Spinal cord (tissue), 10 donors: ENCODE data around the gene CD48. TPM values are rescaled to one million over a fixed set of nuclear protein-coding genes. Genes with fewer than 3 reads are reported as not detected.

Source experiments
- DNase-seq, 6 donors: peaks; one replicate each; pipeline versions ENCODE4 v3.0.0 to v3.0.0-alpha.2; 2013 to 2015; ENCODE audit warnings: low spot score in 6 of 6, low read depth in 4 of 6
- H3K27ac ChIP-seq: one replicate; pipeline ENCODE4 v1.5.1; 2013; ENCODE audit warnings: low read depth, low read length, control low read depth
- H3K27me3 ChIP-seq: one replicate; pipeline ENCODE4 v1.6.1; 2013; ENCODE audit warnings: low read length; ENCODE audit not compliant: control insufficient read depth, insufficient read depth
- H3K36me3 ChIP-seq: one replicate; pipeline ENCODE4 v1.6.1; 2013; ENCODE audit warnings: low read length; ENCODE audit not compliant: control insufficient read depth, insufficient read depth
- H3K4me1 ChIP-seq: one replicate; pipeline ENCODE4 v1.6.1; 2013; ENCODE audit warnings: low read length; ENCODE audit not compliant: control insufficient read depth, insufficient read depth
- H3K4me3 ChIP-seq: one replicate; pipeline ENCODE4 v1.5.1; 2013; ENCODE audit warnings: low read depth, low read length, control low read depth
- H3K9me3 ChIP-seq: one replicate; pipeline ENCODE4 v1.6.1; 2013; ENCODE audit warnings: low read length; ENCODE audit not compliant: control insufficient read depth, insufficient read depth
- WGBS: methylation state at CpG from one replicate; pipeline ENCODE4 v1.1.5; 2013; ENCODE audit warnings: missing lambda C conversion rate; ENCODE audit not compliant: insufficient coverage; 5-methylcytosine and 5-hydroxymethylcytosine counted together
- long read RNA-seq, 4 donors: transcript quantifications; one replicate each; lab custom pipeline, GENCODE V29; 2026
- polyA plus RNA-seq, 2 donors: library from polyadenylated mRNA; unstranded; fragments of 120-200 nt; gene quantifications; one replicate each; pipeline ENCODE4 v1.2.1, GENCODE V29; 2013; ENCODE audit not compliant: insufficient read length in 2 of 2
- total RNA-seq, 2 donors: library from RNA; depleted of rRNA in 1 of 2; stranded (reverse); fragments of 120-200 nt in 1 of 2; fragments of >200 nt in 1 of 2; gene quantifications; one replicate each; pipeline versions ENCODE4 v1.2.3 to v1.2.4, GENCODE V29; 2013 to 2014
- donor health status: healthy.

Gene CD48, protein sequence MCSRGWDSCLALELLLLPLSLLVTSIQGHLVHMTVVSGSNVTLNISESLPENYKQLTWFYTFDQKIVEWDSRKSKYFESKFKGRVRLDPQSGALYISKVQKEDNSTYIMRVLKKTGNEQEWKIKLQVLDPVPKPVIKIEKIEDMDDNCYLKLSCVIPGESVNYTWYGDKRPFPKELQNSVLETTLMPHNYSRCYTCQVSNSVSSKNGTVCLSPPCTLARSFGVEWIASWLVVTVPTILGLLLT
- 1 to 10 TPM; 1.1 to 9.4 TPM for total RNA-seq
- polyA plus RNA-seq = under 1 TPM in 1 of 2 donors, not detected in 1; 0.62 TPM
- long read RNA-seq, donor 1 = 0 reads
- long read RNA-seq, donor 2, partial matches to known transcripts = 0 of 1 reads
- long read RNA-seq, donor 2, other reads (novel, unspliced or antisense) = 0 of 1 reads
- long read RNA-seq, donor 3 = 0 reads
- long read RNA-seq, donor 4, transcript CD48-201 (2 exons, 1,793 nt) = minor isoform, 10 of 27 reads
- long read RNA-seq, donor 4, transcript CD48-202 (4 exons, 1,126 nt) = major isoform, 14 of 27 reads
- long read RNA-seq, donor 4, partial matches to known transcripts = 0 of 27 reads
- long read RNA-seq, donor 4, other reads (novel, unspliced or antisense) = 0 of 27 reads

DNA sequence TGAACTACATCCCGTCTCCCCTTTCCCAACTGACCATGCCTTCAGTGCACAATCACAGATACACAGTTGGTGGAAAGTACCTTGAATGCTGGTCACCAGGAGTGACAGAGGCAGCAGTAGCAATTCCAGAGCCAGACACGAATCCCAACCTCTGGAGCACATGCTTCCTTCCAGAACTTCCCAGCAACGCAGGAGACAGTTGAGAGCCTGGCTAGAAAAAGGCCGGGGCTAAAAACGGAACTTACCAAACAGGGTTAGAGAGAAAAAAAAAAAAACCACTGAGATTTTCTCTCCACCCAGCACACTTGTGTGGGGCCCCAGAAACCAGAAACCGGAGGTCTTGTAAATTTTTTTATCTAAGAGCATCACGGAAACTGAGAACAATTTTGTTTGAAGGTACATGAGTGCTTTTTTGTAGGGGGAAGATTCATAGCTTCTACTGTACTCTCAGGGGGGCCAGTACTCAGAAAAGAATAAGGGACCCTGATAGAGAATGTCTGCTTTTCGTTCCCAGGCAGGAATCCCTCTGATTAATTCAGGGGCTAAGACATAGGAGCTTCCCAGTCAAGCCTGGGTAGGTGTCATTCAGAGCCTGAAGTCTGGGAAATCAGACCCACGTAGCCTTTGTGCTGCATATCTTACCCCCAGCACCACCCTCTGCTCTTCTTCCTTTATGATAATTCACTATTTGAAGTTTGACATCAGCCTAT is at the start of gene CD48:
TSS of gene CD48 (minus strand) at position 221 of the 710 bp plus-strand sequence. CDS start at position 162, 59 bp downstream.
- Histone ChIP-seq H3K4me3 (no peak within 1 kb of the TSS), H3K9me3 (no peaks in the 10 kb centered on the region), H3K27me3 (no peaks in the 10 kb centered on the region), H3K36me3 (no peaks in the 10 kb centered on the region), H3K27ac (no peak within 1 kb of the TSS), H3K4me1 (no peaks in the 10 kb centered on the region)
- WGBS = 62% methylated on average over 5 of the region's 9 CpGs
- DNase-seq = no peak

DNA sequence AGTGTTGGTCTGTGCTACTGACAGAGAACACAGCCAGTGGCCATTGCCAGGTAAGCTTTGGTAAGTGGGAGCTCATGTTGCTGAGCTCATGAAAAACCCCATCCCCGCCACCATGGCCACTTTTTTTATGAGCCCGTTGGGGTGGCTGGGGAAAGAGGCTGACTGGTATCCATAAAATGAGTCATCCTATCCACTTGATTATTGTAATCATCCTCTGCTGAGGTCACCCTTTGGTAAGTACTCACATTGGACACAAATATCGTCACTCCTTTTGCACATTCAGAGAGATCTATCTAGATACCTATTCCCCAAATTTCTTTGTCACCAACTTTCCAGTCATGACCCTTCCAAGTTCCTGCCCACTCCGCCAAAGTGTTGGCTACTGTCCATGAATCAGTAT is 49.4 kb upstream of the CD48 start:
- Histone ChIP-seq H3K4me3 (no peak overlapping the region), H3K27me3 (no peaks in the 10 kb centered on the region), H3K27ac (no peak overlapping the region), H3K36me3 (no peaks in the 10 kb centered on the region), H3K9me3 (no peaks in the 10 kb centered on the region), H3K4me1 (no peaks in the 10 kb centered on the region)
- WGBS = 93% methylated on average over 2 of the region's 4 CpGs
- no peak for DNase-seq

DNA sequence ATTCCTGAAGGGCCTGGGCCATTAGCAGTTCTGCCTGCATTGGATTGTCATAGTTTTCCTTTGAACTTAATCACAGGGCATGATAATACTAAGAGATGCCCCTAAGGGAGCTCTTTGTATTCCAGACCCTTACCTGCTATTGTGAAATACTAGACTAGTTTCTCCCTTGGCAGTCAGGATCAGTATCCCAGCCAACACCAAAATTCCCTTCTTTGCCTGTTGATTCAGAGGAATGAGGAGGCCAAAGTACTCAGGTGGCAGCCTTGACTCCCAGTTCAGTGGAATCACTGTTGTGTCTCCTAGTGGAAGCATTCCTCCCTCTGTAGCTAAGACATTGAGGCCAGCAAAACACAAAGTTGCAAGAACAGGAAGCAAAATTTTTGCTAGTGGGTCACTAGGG is 48.1 kb upstream of the CD48 start:
- Histone ChIP-seq H3K27me3 (no peaks in the 10 kb centered on the region), H3K9me3 (no peaks in the 10 kb centered on the region), H3K27ac (no peak overlapping the region)

DNA sequence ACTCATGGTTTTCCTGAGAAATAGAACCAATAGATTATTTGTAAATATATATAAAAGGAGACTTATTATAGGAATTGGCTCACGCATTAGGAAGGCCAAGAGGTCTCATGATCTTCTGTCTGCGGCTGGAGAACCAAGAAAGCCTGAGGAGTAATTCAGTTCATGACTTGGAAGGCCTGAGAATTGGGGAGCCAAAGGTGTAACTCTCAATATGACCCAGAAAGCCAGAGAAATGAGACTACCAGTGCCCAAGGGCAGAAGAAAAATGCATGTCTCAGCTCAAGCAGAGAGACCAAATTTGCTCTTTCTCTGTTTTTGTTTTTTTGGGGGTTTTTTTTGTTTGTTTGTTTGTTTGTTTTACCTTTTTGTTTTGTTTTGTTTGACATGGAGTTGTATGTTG is 46.9 kb upstream of the CD48 start:
- Histone ChIP-seq H3K36me3 (no peaks in the 10 kb centered on the region), H3K27me3 (no peaks in the 10 kb centered on the region), H3K4me1 (no peaks in the 10 kb centered on the region), H3K9me3 (no peaks in the 10 kb centered on the region), H3K4me3 (no peak overlapping the region), H3K27ac (no peak overlapping the region)
- no peak for DNase-seq
- 100% methylated on average over 2 of the region's 2 CpGs for WGBS

More for the DNA sequence above, 48.1 kb upstream of the CD48 start:
- Histone ChIP-seq H3K36me3 (no peaks in the 10 kb centered on the region), H3K4me1 (no peaks in the 10 kb centered on the region), H3K4me3 (no peak overlapping the region)
- DNase-seq = no peak

DNA sequence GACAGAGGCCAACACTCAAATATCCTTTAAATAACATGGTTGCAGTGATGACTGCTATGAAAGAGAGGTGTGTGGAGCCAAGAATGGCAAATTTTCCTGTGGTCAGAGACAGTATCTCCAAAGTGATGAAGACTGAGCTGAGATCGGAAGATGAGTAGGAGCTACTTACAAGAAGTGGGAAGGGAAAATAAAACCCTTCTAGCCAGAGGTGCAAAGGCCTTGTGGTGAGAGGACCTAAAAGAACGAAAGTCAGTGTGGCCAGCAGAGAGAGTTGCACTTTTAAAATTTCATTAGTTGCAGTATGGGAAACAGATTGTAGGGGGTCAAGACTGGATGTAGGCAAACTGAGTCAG is 45.2 kb upstream of the CD48 start:
- H3K27ac ChIP-seq = no peak overlapping the region

DNA sequence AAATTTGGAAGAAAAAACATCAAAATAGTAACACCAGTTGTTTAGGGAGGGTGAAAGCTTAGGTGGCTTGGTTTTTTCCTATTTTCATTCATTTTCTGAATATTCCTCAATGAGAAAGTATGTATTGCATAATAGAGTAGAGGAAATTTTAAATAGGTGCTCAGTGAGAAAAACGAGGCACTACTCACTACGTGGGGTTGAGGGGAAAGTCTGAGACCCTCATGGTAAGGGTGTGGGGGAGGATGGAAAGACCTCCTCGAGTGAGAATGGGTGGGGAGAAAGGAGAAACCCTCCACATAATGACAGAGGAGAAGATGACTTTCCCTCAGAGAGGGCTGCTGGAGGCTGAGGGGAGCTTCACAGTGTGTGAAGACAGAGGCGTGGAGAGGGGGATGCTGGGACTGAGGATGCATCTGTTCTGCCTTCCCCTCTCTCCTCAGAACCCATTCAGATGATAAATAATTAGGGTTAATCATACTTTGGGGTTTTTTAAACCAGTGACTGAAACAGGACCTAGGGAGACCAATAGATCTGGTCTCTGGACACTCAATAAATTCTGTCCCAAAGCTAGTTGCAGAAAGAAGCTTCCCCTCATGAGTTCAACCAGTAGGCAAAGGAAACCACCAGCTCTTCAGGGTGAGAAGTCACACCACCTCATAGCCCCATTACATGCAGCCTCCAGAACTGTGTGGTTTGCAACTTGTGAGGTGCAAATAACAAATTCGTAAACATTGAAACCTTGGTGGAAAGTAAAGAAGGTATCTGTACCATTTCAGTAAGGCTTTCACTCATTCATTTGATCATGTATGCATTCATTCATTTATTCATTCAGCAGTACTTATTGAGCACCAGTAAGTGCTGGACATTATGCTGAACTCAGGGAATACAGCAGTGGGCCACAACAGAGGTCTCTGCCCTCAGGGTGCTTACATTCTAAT is 44.6 kb upstream of the CD48 start:
- no peak for DNase-seq
- Histone ChIP-seq H3K9me3 (no peaks in the 10 kb centered on the region), H3K27me3 (no peaks in the 10 kb centered on the region), H3K4me3 (no peak overlapping the region), H3K4me1 (no peaks in the 10 kb centered on the region), H3K27ac (no peak overlapping the region), H3K36me3 (no peaks in the 10 kb centered on the region)
- WGBS = no CpG with 5 or more reads among the region's 5 CpGs

More for the DNA sequence above, 45.2 kb upstream of the CD48 start:
- H3K9me3 ChIP-seq = no peaks in the 10 kb centered on the region
- no peaks in the 10 kb centered on the region for H3K4me1 ChIP-seq
- H3K4me3 ChIP-seq = no peak overlapping the region
- no peaks in the 10 kb centered on the region for H3K27me3 ChIP-seq
- WGBS = 96% methylated on average over 2 of the region's 2 CpGs
- DNase-seq = no peak
- no peaks in the 10 kb centered on the region for H3K36me3 ChIP-seq

DNA sequence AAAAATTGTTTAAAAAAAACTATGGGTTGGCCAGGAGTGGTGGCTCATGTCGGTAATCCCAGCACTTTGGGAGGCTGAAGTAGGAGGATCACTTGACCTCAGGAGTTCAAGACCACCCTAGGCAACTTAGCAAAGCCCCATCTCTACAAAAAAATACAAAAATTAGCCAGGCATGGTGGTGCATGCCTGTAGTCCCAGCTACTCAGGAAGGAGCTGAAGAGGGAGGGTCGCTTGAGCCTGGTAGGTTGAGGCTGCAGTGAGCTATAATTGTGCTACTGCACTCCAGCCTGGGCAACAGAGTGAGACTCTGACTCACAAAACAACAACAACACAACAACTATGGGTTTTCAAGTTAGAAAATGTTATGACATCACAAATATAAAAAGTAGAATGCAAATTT is 43.8 kb upstream of the CD48 start:
- Histone ChIP-seq H3K4me1 (no peaks in the 10 kb centered on the region), H3K36me3 (no peaks in the 10 kb centered on the region), H3K27ac (no peak overlapping the region), H3K4me3 (no peak overlapping the region), H3K9me3 (no peaks in the 10 kb centered on the region), H3K27me3 (peaks cover 2% of the 10 kb centered on the region)
- no CpG with 5 or more reads among the region's 2 CpGs for WGBS
- DNase-seq = no peak

DNA sequence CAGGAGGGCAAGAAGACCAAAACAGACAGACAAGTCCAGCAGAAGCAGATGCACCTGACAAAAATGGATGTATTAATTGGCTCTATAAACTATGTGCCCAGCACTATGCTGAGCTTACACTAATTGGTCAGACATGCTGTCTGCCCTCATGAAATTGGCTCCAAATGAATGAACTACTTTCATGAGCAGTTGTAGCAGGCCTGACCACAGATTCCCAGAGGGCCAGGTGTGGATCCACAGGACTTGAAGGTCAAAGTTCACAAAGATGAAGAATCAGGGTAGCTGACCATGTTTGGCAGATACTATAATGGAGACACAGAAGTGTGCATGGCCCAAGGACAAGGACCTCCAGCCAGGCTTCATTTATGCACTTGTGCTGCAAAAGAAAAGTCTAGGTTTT is 42.0 kb upstream of the CD48 start:
- no peaks in the 10 kb centered on the region for H3K9me3 ChIP-seq
- no peak for DNase-seq
- no peaks in the 10 kb centered on the region for H3K36me3 ChIP-seq
- no peaks in the 10 kb centered on the region for H3K4me1 ChIP-seq
- H3K27ac ChIP-seq = no peak overlapping the region
- H3K27me3 ChIP-seq = peaks cover 2% of the 10 kb centered on the region
- no peak overlapping the region for H3K4me3 ChIP-seq

DNA sequence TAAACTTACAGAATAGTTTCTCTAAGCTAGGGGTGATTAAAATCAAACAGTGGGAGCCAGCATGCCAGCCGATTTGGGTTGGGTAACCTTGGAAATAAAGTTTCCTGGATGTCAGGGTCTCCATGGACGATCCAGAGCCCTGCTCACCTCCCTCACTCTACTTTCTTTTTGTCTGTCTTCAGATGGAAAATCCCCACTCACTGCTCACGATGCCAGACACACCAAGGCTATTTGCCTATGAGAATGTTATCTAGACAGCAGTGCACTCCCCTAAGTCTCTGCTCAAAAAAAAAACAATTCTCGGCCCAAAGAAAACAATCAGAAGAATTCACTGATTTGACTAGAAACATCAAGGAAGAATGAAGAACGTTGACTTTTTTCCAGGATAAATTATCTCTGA is 41.3 kb upstream of the CD48 start:
- WGBS = 33% methylated on average over 1 of the region's 5 CpGs
- Histone ChIP-seq H3K36me3 (no peaks in the 10 kb centered on the region), H3K27ac (no peak overlapping the region)

More for the DNA sequence above, 41.3 kb upstream of the CD48 start:
- peaks cover 2% of the 10 kb centered on the region for H3K27me3 ChIP-seq
- peak in 2 of 6 donors; percentile 21 to 44 for DNase-seq
- no peak overlapping the region for H3K4me3 ChIP-seq
- H3K4me1 ChIP-seq = no peaks in the 10 kb centered on the region
- no peaks in the 10 kb centered on the region for H3K9me3 ChIP-seq
